Activated CD4-positive, alpha-beta T cell treated with anti-CD3 and anti-CD28 coated beads for 36 hours (primary cell): ENCODE data around the gene UPK3A. TPM values are rescaled to one million over a fixed set of nuclear protein-coding genes. Genes with fewer than 3 reads are reported as not detected.
A peak's percentile ranks its signal among the peaks of the same experiment; 100 is the strongest.
"Not testable (repeated sequence)": the region's sequence is repeated elsewhere in the genome, so short reads cannot be mapped to it uniquely, and the experiment has no call there.

Source experiments
- ATAC-seq: fragments of 200-7000 bp; cut with Tn5 transposase; one replicate; pipeline ENCODE4 v1.10.0; 2021; ENCODE audit warnings: mild to moderate bottlenecking, moderate library complexity
- CTCF ChIA-PET: fragments of 350-600 bp; sonication (Branson Sonifier 250); formaldehyde crosslinking; loops from one replicate; lab custom pipeline; 2021; ENCODE audit warnings: antibody characterized with exemption; lab: Charles Lee
- POLR2A ChIA-PET: fragments of 350-600 bp; sonication (Branson Sonifier 250); formaldehyde crosslinking; loops from one replicate; lab custom pipeline; 2021; ENCODE audit warnings: antibody characterized with exemption, inconsistent platforms; lab: Charles Lee
- DNase-seq: peaks from one replicate; pipeline ENCODE4 v3.0.0-alpha.2; 2020
- H3K27ac Mint-ChIP-seq: one replicate; pipeline ENCODE4 v1.8.0; 2021; ENCODE audit warnings: mixed read lengths
- H3K27me3 Mint-ChIP-seq: one replicate; pipeline ENCODE4 v1.8.0; 2021; ENCODE audit warnings: mixed read lengths
- H3K36me3 Mint-ChIP-seq: one replicate; pipeline ENCODE4 v1.8.0; 2021; ENCODE audit warnings: low read depth, mixed read lengths
- H3K4me1 Mint-ChIP-seq: one replicate; pipeline ENCODE4 v1.8.0; 2021; ENCODE audit warnings: mixed read lengths
- H3K4me3 Mint-ChIP-seq: one replicate; pipeline ENCODE4 v1.8.0; 2021; ENCODE audit warnings: mild to moderate bottlenecking, moderate library complexity, mixed read lengths
- H3K9me3 Mint-ChIP-seq: one replicate; pipeline ENCODE4 v1.8.0; 2021; ENCODE audit warnings: low read depth, mixed read lengths
- intact Hi-C, 2 experiments: fragments of 100-400 bp; cut with DNase I in 1 of 2; cut with micrococcal nuclease in 1 of 2; formaldehyde crosslinking; loops; one replicate each; pipeline versions ENCODE4 v1.14.2 to v1.15.1; 2022 to 2024; cut with DNase I, micrococcal nuclease
- total RNA-seq, 2 experiments: library from RNA; stranded (reverse); gene quantifications; one replicate each; pipeline ENCODE4 v1.2.3, GENCODE V29; 2021

The UPK3A gene
- total RNA-seq, 2 experiments from 2014 or later = not detected

GRCh38 chr22:45286854-45287551 is 2.3 kb downstream of the UPK3A start:
- Mint-ChIP-seq H3K36me3 (no peaks in the 10 kb centered on the region), H3K9me3 (no peaks in the 10 kb centered on the region), H3K27ac (no peak overlapping the region), H3K27me3 (peaks cover 8% of the 10 kb centered on the region), H3K4me1 (peaks cover 7% of the 10 kb centered on the region), H3K4me3 (no peak overlapping the region)
- no peak for DNase-seq
- ATAC-seq = no peak
- POLR2A ChIA-PET = no interaction called here
- intact Hi-C loops = no loop called here
- CTCF ChIA-PET = interaction anchor here (0.6 kb wide), 1 partner anchor 18 kb away, joined by 4 read pairs; no protein-coding TSS in a partner anchor

- ChIA-PET POLR2A (no interaction called here), CTCF (no interaction called here)
- H3K36me3 Mint-ChIP-seq = no peaks in the 10 kb centered on the region
- ATAC-seq = peak; percentile 12
- intact Hi-C loops = no loop called here
- no peak overlapping the region for H3K27ac Mint-ChIP-seq
- no peak for DNase-seq
- no peaks in the 10 kb centered on the region for H3K9me3 Mint-ChIP-seq
- no peak overlapping the region for H3K4me3 Mint-ChIP-seq
- peaks cover 3% of the 10 kb centered on the region for H3K27me3 Mint-ChIP-seq
- no peaks in the 10 kb centered on the region for H3K4me1 Mint-ChIP-seq
Observed at GRCh38 chr22:45290410-45290936, 5.7 kb downstream of the UPK3A start.

- POLR2A ChIA-PET = no interaction called here
- H3K4me1 Mint-ChIP-seq = peaks cover 6% of the 10 kb centered on the region
Observed at GRCh38 chr22:45291061-45291930, 6.5 kb downstream of the UPK3A start.

GRCh38 chr22:45291931-45292290 is 7.2 kb downstream of the UPK3A start:
- Mint-ChIP-seq H3K36me3 (no peaks in the 10 kb centered on the region), H3K4me1 (peaks cover 12% of the 10 kb centered on the region), H3K4me3 (no peak overlapping the region), H3K27ac (no peak overlapping the region), H3K27me3 (no peaks in the 10 kb centered on the region), H3K9me3 (no peaks in the 10 kb centered on the region)
- ATAC-seq (no peak), DNase-seq (no peak)
- ChIA-PET POLR2A (no interaction called here), CTCF (no interaction called here)
- intact Hi-C loops = no loop called here

More at GRCh38 chr22:45291061-45291930, 6.5 kb downstream of the UPK3A start:
- no peak overlapping the region for H3K27ac Mint-ChIP-seq
- peak; percentile 26 for ATAC-seq
- no peaks in the 10 kb centered on the region for H3K27me3 Mint-ChIP-seq
- no peak overlapping the region for H3K4me3 Mint-ChIP-seq
- peak; percentile 21 for DNase-seq
- no peaks in the 10 kb centered on the region for H3K9me3 Mint-ChIP-seq
- CTCF ChIA-PET = no interaction called here
- no peaks in the 10 kb centered on the region for H3K36me3 Mint-ChIP-seq
- intact Hi-C loops = no loop called here

GRCh38 chr22:45292731-45293442 is 8.1 kb downstream of the UPK3A start:
- intact Hi-C loops = no loop called here
- ChIA-PET CTCF (no interaction called here), POLR2A (no interaction called here)
- no peaks in the 10 kb centered on the region for H3K27me3 Mint-ChIP-seq
- no peaks in the 10 kb centered on the region for H3K9me3 Mint-ChIP-seq
- DNase-seq (no peak), ATAC-seq (no peak)
- H3K4me1 Mint-ChIP-seq = peaks cover 15% of the 10 kb centered on the region
- no peak overlapping the region for H3K27ac Mint-ChIP-seq
- H3K36me3 Mint-ChIP-seq = no peaks in the 10 kb centered on the region
- H3K4me3 Mint-ChIP-seq = no peak overlapping the region

- CTCF ChIA-PET = no interaction called here
- Mint-ChIP-seq H3K4me1 (peaks cover 15% of the 10 kb centered on the region), H3K27me3 (no peaks in the 10 kb centered on the region), H3K9me3 (no peaks in the 10 kb centered on the region), H3K27ac (no peak overlapping the region), H3K36me3 (no peaks in the 10 kb centered on the region), H3K4me3 (no peak overlapping the region)
- POLR2A ChIA-PET = no interaction called here
- intact Hi-C loops = no loop called here
- ATAC-seq (no peak), DNase-seq (no peak)
Observed at GRCh38 chr22:45294030-45294429, 9.3 kb downstream of the UPK3A start.

GRCh38 chr22:45295004-45295403 is 10.3 kb downstream of the UPK3A start:
- H3K27ac Mint-ChIP-seq, intact Hi-C loops, POLR2A ChIA-PET, H3K27me3 Mint-ChIP-seq, DNase-seq, H3K4me3 Mint-ChIP-seq, ATAC-seq, CTCF ChIA-PET, H3K9me3 Mint-ChIP-seq, H3K36me3 Mint-ChIP-seq: not testable (repeated sequence)
- H3K4me1 Mint-ChIP-seq = peaks cover 15% of the 10 kb centered on the region

GRCh38 chr22:45295492-45295891 is 10.7 kb downstream of the UPK3A start:
- ATAC-seq = no peak
- no peaks in the 10 kb centered on the region for H3K36me3 Mint-ChIP-seq

GRCh38 chr22:45296628-45297297 is 12.0 kb downstream of the UPK3A start:
- CTCF ChIA-PET = no interaction called here
- intact Hi-C loops = no loop called here
- H3K4me3 Mint-ChIP-seq = no peak overlapping the region

More at GRCh38 chr22:45295492-45295891, 10.7 kb downstream of the UPK3A start:
- ChIA-PET POLR2A (no interaction called here), CTCF (no interaction called here)
- intact Hi-C loops = no loop called here
- H3K4me3 Mint-ChIP-seq = no peak overlapping the region
- H3K4me1 Mint-ChIP-seq = peaks cover 15% of the 10 kb centered on the region
- no peak for DNase-seq
- no peaks in the 10 kb centered on the region for H3K27me3 Mint-ChIP-seq
- H3K27ac Mint-ChIP-seq = no peak overlapping the region
- H3K9me3 Mint-ChIP-seq = no peaks in the 10 kb centered on the region

GRCh38 chr22:45298934-45299505 is 14.3 kb downstream of the UPK3A start:
- no peak overlapping the region for H3K4me3 Mint-ChIP-seq
- H3K27me3 Mint-ChIP-seq = no peaks in the 10 kb centered on the region
- no peaks in the 10 kb centered on the region for H3K36me3 Mint-ChIP-seq
- H3K9me3 Mint-ChIP-seq = no peaks in the 10 kb centered on the region
- POLR2A ChIA-PET = no interaction called here
- H3K27ac Mint-ChIP-seq = no peak overlapping the region
- no peak for DNase-seq
- ATAC-seq = no peak
- peaks cover 24% of the 10 kb centered on the region for H3K4me1 Mint-ChIP-seq
- CTCF ChIA-PET = no interaction called here
- intact Hi-C loops = no loop called here

More at GRCh38 chr22:45296628-45297297, 12.0 kb downstream of the UPK3A start:
- Mint-ChIP-seq H3K36me3 (no peaks in the 10 kb centered on the region), H3K4me1 (peaks cover 15% of the 10 kb centered on the region), H3K27me3 (no peaks in the 10 kb centered on the region), H3K27ac (peak overlapping the region; percentile 67), H3K9me3 (no peaks in the 10 kb centered on the region)
- ATAC-seq (peak; percentile 71), DNase-seq (peak; percentile 31)
- POLR2A ChIA-PET = no interaction called here
